SK-N-SH treated with all-trans-retinoic acid at 6 μM for 48 hours (cell line): ENCODE results near the gene PFKP.

Experiments used
- ATAC-seq: fragments of 200-7000 bp; cut with Tn5 transposase; 3 replicates; pipeline ENCODE4 v1.9.1; 2020; ENCODE audit warnings: mild to moderate bottlenecking, moderate library complexity
- ARNTL ChIP-seq: fragments of 450-650 bp; formaldehyde crosslinking; IDR thresholded peaks from 2 replicates; pipeline ENCODE4 v1.5.0; 2020; ENCODE audit warnings: low read depth, mild to moderate bottlenecking, moderate library complexity, borderline replicate concordance
- BACH2 ChIP-seq: fragments of 250-450 bp; sonication (Bioruptor Pico); IDR thresholded peaks from 2 replicates; pipeline ENCODE4 v1.9.0; 2021; ENCODE audit warnings: mild to moderate bottlenecking, borderline replicate concordance
- CREB5 ChIP-seq: fragments of 250-450 bp; sonication (Bioruptor Pico); IDR thresholded peaks from 2 replicates; pipeline ENCODE4 v1.5.1; 2020; ENCODE audit warnings: low read depth, mild to moderate bottlenecking, moderate library complexity
- CSDC2 ChIP-seq: fragments of 250-450 bp; sonication (Bioruptor Pico); IDR thresholded peaks from 2 replicates; pipeline ENCODE4 v1.5.0; 2020; ENCODE audit warnings: mild to moderate bottlenecking, moderate library complexity
- CSRNP3 ChIP-seq: fragments of 250-450 bp; sonication (Bioruptor Pico); IDR thresholded peaks from 2 replicates; pipeline ENCODE4 v1.5.1; 2021; ENCODE audit warnings: mild to moderate bottlenecking, moderate library complexity
- ESRRG ChIP-seq: fragments of 250-450 bp; sonication (Bioruptor Pico); IDR thresholded peaks from 2 replicates; pipeline ENCODE4 v1.6.1; 2021; ENCODE audit warnings: mild to moderate bottlenecking
- GLIS3 ChIP-seq: fragments of 250-450 bp; sonication (Bioruptor Pico); IDR thresholded peaks from 2 replicates; pipeline ENCODE4 v1.5.0; 2020; ENCODE audit warnings: mild to moderate bottlenecking, moderate library complexity
- ISL1 ChIP-seq: fragments of 250-450 bp; sonication (Bioruptor Pico); IDR thresholded peaks from 2 replicates; pipeline ENCODE4 v2.1.2; 2022; ENCODE audit warnings: mild to moderate bottlenecking, moderate library complexity
- OSR1 ChIP-seq: fragments of 250-450 bp; sonication (Bioruptor Pico); IDR thresholded peaks from 2 replicates; pipeline ENCODE4 v1.8.0; 2022; ENCODE audit warnings: moderate library complexity, mild to moderate bottlenecking, inconsistent platforms
- PATZ1 ChIP-seq: fragments of 250-450 bp; sonication (Bioruptor Pico); IDR thresholded peaks from 2 replicates; pipeline ENCODE4 v1.8.0; 2020; ENCODE audit warnings: mild to moderate bottlenecking, moderate library complexity, borderline replicate concordance
- POU6F1 ChIP-seq: fragments of 250-450 bp; sonication (Bioruptor Pico); IDR thresholded peaks from 2 replicates; pipeline ENCODE4 v1.8.0; 2021; ENCODE audit warnings: low read depth, mild to moderate bottlenecking, moderate library complexity, borderline replicate concordance
- PPARA ChIP-seq: fragments of 250-450 bp; sonication (Bioruptor Pico); IDR thresholded peaks from 2 replicates; pipeline ENCODE4 v1.5.0; 2020; ENCODE audit warnings: mild to moderate bottlenecking, borderline replicate concordance
- RARB ChIP-seq: fragments of 250-450 bp; sonication (Bioruptor Pico); IDR thresholded peaks from 2 replicates; pipeline ENCODE4 v1.8.0; 2021; ENCODE audit warnings: mild to moderate bottlenecking, moderate library complexity
- SNAI2 ChIP-seq: fragments of 250-450 bp; sonication (Bioruptor Pico); IDR thresholded peaks from 2 replicates; pipeline ENCODE4 v1.5.0; 2020; ENCODE audit warnings: mild to moderate bottlenecking, moderate library complexity
- TOX ChIP-seq: fragments of 250-450 bp; sonication (Bioruptor Pico); IDR thresholded peaks from 2 replicates; pipeline ENCODE4 v1.8.0; 2021; ENCODE audit warnings: mild to moderate bottlenecking, moderate library complexity, borderline replicate concordance
- TSHZ2 ChIP-seq: fragments of 250-450 bp; sonication (Bioruptor Pico); IDR thresholded peaks from 2 replicates; pipeline ENCODE4 v1.5.0; 2020; ENCODE audit warnings: mild to moderate bottlenecking, moderate library complexity
- ZFP3 ChIP-seq: fragments of 250-450 bp; sonication (Bioruptor Pico); IDR thresholded peaks from 2 replicates; pipeline ENCODE4 v1.5.0; 2020; ENCODE audit warnings: mild to moderate bottlenecking, moderate library complexity
- ZFP30 ChIP-seq: fragments of 450-650 bp; formaldehyde crosslinking; IDR thresholded peaks from 2 replicates; pipeline ENCODE4 v1.5.0; 2022; ENCODE audit warnings: mild to moderate bottlenecking, moderate library complexity
- ZNF565 ChIP-seq: fragments of 450-650 bp; formaldehyde crosslinking; conservative IDR thresholded peaks from 2 replicates; pipeline ENCODE4 v1.5.0; 2020; ENCODE audit warnings: low read depth, mild to moderate bottlenecking, moderate library complexity
- ZNF8 ChIP-seq: fragments of 450-650 bp; formaldehyde crosslinking; IDR thresholded peaks from 2 replicates; pipeline ENCODE4 v1.5.0; 2020; ENCODE audit warnings: mild to moderate bottlenecking, moderate library complexity

The PFKP gene

GRCh38 chr10:3136763-3137611 lies 69.6 kb downstream of the PFKP start:
- no peak for ATAC-seq
- no peak for TF ChIP-seq BACH2 (CRISPR knock-in tag)
- TF ChIP-seq ESRRG (CRISPR knock-in tag), result no peak
- no peak for TF ChIP-seq ZFP30
- TF ChIP-seq ARNTL (CRISPR knock-in tag), result no peak
- no peak for TF ChIP-seq OSR1 (CRISPR knock-in tag)
- no peak for TF ChIP-seq CREB5 (CRISPR knock-in tag)
- no peak for TF ChIP-seq ZFP3

- no peak for ATAC-seq
- TF ChIP-seq PPARA (no peak), PATZ1 (CRISPR knock-in tag) (no peak), RARB (CRISPR knock-in tag) (no peak), BACH2 (CRISPR knock-in tag) (no peak)
These were observed 70.8 kb downstream of the PFKP start for GRCh38 chr10:3137958-3138726.

GRCh38 chr10:3139216-3139910 lies 72.0 kb downstream of the PFKP start:
- no peak for TF ChIP-seq BACH2 (CRISPR knock-in tag)
- TF ChIP-seq ISL1 (CRISPR knock-in tag), result no peak
- TF ChIP-seq CSDC2 (CRISPR knock-in tag), result no peak
- no peak for TF ChIP-seq TOX (CRISPR knock-in tag)
- TF ChIP-seq RARB (CRISPR knock-in tag), result no peak
- no peak for TF ChIP-seq PPARA
- no peak for TF ChIP-seq SNAI2 (CRISPR knock-in tag)
- no peak for TF ChIP-seq TSHZ2 (CRISPR knock-in tag)
- TF ChIP-seq ZNF8, result no peak
- no peak for ATAC-seq

- no peak for TF ChIP-seq GLIS3 (CRISPR knock-in tag)
- ATAC-seq, result no peak
These were observed 72.9 kb downstream of the PFKP start for GRCh38 chr10:3140280-3140679.

GRCh38 chr10:3141351-3142005 lies 74.1 kb downstream of the PFKP start:
- no peak for ATAC-seq
- TF ChIP-seq PPARA, result no peak
- TF ChIP-seq TOX (CRISPR knock-in tag), result no peak
- no peak for TF ChIP-seq POU6F1 (CRISPR knock-in tag)
- no peak for TF ChIP-seq ESRRG (CRISPR knock-in tag)
- no peak for TF ChIP-seq PATZ1 (CRISPR knock-in tag)
- no peak for TF ChIP-seq ZNF565 (CRISPR knock-in tag)
- no peak for TF ChIP-seq RARB (CRISPR knock-in tag)
- no peak for TF ChIP-seq CSRNP3 (CRISPR knock-in tag)
- TF ChIP-seq SNAI2 (CRISPR knock-in tag), result no peak
- no peak for TF ChIP-seq OSR1 (CRISPR knock-in tag)
